ENCODE results near the gene FLVCR2.
"Not testable (repeated sequence)": the region's sequence is repeated elsewhere in the genome, so short reads cannot be mapped to it uniquely, and the experiment has no call there.

FLVCR2 gene

DNA sequence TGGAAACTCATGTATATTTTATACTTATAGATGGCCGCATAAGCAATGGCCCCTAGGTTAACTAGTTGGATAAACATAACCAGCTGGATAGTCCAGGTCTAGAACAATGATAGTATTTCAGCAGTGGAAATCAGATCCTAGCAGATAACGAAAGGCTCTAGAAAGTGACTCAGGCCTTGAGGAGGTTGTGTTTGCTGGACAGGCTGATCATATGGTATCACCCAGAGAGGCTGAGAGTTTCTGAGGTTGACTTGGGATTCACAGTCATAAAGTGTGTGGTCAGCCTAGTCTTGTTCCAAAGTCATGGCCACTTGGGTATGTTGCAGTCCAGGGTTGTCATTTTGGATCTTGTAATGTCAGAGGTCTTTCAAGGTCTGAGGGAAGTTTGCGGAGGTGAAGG lies 16.8 kb downstream of the FLVCR2 start:
- no peak for DNase-seq (ENCODE audit: low read depth in 2 of 2)

DNA sequence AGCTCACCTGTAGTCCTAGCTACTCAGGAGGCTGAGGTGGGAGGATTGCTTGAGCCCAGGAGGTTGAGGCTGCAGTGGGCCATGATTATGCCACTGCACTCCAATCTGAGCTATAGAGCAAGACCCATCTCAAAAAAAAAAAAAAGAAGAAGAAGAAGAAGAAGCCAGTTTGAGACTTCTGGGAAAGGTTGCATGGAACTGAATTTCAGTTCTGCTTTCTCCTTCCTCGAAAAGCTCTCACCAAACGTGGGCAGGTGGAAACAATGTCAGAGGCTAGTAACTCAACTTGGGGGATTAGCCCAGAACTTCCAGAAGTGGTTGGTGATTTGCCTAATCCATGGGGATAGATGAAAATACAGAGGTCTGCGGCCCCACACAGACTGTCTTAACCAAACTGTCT lies 18.7 kb downstream of the FLVCR2 start:
- DNase-seq (ENCODE audit: low read depth in 2 of 2) = no peak

DNA sequence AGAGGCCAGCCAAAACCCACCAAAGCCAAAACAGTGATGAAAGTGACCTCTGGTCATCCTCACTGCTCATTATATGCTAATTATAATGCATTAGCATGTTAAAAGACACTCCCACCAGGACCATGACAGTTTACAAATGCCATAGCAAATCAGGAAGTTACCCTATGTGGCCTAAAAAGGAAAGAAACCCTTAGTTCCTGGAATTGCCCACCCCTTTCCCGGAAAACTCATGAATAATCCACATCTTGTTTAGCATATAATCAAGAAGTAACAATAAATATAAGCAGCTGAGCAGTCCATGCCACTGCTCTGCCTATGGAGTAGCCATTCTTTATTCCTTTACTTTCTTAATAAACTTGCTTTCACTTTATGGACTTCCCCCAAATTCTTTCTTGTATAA lies 21.7 kb downstream of the FLVCR2 start:
- not testable (repeated sequence) for DNase-seq (ENCODE audit: low read depth in 2 of 2)

DNA sequence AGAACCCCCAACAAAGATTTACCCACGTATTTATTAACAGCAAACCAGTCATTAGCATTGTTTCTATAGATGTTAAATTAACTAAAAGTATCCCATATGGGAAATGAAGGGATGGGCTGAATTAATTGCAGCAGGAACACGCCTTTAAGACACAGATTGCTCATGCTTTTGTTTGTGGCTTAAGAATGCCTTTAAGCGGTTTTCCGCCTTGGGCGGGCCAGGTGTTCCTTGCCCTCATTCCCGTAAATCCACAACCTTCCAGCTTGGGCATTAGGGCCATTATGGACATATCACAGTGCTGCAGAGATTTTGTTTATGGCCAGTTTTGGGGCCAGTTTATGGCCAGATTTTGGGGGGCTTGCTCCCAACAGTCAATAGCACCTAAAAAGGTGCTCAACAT lies 22.6 kb downstream of the FLVCR2 start:
- DNase-seq (ENCODE audit: low read depth in 2 of 2) = not testable (repeated sequence)

DNA sequence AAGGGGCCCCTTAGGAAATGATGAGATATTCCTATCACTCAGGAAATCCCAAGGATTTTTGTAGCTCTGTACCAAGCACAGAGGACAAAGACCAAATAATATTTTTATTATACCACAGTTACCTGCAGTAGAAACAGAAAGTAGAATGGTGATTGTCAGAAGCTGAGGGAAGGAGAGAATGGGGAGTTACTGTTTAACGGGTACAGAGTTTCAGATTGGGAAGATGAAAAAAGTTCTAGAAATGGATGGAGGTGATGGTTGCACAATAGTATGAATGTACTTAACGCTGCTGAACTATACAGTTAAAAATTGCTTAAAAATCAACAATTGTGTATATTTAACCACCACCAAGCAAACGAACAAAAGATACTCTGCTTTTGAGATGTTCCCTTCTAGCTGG lies 24.1 kb downstream of the FLVCR2 start:
- no peak for DNase-seq (ENCODE audit: low read depth in 2 of 2)

DNA sequence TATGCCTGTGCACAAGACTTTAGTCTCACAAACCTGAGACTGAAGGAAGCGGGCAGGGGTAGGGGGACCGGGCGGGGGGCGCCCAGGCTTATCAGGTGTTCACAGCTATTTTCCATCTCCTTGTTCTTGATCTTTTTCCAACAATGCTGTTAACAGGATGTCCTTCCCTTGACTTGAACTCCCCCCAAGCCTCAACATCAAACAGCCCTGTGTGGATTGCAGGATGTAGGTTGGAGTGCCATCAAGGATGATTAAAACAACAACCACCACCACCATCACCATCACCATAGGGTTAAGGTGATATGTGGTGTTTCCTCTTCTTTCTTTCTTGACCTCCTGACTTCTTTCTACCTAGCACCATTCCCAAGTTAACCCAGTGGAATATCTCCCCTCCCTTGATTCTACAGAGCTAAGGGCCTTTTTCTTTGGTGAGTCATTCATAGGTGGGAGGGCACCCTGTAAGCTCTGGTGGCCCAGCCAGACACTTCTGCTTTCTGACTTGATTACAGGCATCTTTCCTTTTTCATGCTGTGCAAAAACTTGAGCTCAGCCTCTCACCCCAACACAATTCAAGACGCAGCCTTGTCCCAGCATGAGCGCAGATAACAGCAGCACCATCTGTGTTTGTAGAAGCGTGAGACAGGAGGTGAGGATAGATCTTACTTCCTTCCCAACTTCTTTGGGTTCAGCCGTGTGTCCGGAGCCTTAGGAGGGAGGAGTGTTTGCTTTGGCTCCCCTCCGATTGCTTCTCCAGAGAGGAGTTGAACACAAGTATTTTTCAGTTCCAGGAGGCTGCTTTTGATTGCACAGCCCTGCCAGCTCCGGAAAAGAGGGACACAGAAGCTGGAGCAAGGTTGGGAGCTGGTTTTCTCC lies 26.8 kb downstream of the FLVCR2 start:
- DNase-seq (ENCODE audit: low read depth in 2 of 2) = no peak

DNA sequence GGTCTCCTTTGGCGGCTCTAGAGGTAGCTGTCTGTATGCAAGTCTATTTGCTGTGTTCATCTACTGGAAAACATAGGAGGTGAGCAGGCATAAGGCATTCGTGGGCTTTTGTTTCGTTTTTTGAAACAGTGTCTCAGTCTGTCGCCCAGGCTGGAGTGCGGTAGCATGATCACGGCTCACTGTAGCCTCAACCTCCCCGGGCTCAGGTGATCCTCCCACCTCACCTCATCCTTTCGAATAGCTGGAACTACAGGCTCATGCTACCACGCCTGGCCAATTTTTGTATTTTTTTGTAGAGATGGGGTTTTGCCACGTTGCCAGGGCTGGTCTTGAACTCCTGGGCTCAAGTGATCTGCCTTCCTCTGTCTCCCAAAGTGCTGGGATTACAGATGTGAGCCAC lies 27.5 kb downstream of the FLVCR2 start:
- no peak for DNase-seq (ENCODE audit: low read depth in 2 of 2)

DNA sequence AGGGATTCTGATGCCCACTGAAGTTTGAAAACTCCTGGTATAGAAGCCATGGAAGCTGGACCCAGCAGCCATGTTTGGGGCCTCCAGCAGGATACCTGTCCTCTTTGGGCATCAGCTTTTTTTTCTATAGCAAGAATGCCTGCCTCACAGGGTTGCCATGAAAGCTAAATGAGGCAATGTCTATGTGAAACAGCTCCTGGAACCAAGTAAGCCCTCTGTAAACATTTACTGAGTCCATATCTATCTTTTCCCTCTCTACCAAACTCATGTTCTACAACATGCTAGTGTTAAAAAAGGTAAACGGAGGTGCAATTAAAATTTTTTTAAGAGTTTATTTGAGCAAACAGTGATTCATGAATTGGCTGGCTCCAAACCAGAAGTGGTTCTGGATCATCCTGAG lies 28.6 kb downstream of the FLVCR2 start:
- DNase-seq (ENCODE audit: low read depth in 2 of 2) = no peak

DNA sequence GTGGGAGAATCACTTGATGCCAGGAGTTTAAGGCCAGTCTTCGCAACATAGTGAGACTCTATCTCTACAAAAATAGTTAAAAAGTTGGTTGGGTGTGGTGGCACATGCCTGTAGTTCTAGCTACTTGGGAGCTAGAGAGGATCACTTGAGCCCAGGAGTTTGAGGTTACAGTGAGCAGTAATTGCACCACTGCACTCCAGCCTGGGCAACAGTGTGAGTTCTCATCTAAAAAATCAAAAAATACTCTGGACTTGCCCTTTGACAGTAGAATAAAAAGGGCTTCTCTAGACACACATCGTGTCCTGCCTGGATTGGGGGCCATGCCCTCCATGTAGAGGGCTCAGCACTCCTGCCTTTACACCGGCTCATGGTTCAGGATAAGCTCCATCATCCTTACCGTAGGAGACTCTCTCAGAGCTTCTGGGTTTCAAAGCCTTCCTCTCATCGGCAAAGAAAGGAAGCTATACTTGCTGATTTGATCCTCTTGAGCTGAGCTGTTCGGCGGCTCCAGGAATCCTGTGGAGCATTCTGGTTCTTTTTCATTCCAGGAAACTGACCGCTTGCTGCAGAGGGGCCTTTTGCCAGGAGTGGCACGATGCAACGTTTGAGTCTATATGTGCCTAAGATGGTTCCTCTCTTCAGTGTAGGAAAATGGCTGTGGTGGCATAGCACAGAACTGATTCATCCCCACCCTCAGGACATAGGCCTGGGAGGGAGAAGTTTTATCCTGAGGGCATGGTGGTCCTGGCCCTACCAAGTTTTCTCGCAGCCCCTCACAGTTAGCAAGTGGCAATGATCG lies 29.6 kb downstream of the FLVCR2 start:
- DNase-seq (ENCODE audit: low read depth in 2 of 2) = no peak

DNA sequence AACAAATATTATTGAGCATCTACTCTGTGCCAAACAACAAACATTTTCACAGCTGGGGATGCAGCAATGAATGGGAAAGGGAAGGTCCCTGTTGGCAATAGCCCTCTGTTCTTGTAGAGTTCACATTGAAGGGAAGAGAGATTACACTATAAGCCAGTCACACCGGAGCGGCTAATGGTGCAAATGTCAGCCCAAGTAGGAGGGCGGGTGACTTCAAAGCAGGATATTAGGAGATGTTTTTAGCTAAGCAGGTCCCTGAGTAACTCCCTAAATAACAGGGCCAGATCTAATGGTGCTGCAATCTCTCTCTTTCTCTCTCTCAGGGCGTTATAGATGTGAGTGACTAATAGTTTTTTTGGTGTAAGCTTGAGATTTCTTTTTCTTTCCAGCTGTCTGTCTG lies 30.7 kb downstream of the FLVCR2 start:
- no peak for DNase-seq (ENCODE audit: low read depth in 2 of 2)

DNA sequence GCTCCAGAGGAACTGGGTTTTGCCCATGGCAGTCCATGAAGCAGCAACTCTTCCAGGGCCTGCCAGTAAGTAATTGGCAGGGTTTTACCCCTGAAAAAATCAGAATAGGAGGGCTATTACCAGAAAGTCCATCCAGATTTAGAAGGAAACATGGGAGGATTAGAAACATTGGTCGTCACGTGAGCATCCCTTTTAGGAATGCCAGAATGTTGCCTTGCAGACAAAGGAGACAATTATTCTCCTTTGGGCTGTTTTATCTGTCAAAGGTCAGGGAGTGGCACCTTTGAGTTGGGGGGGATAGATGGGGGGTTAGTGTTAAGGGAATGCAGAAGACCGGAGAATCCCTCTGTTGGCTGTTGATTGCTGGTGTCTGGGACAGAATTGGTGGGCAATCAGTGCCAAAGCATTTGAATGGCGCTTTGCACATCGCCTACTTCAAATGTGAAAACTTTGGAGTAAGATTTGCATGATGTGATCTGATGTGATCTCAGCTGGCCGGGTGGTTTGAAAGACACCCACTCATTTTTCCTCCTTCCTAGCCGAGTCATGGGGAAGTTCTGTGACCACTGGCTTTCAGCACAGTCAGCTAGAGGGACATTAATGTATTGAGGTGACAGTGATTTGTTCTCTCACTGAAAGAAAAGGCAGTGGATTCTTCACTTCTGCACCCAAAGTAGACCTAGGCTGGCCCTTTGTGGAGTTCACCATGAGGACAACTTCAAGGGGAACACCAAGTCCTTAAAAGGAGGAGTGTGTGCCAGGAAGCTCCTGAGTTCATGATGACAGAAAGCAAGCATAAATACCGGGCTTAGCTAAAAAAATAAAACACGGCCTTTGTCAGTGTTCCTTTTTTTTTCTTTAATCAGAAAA lies 31.4 kb downstream of the FLVCR2 start:
- no peak for DNase-seq (ENCODE audit: low read depth in 2 of 2)

DNA sequence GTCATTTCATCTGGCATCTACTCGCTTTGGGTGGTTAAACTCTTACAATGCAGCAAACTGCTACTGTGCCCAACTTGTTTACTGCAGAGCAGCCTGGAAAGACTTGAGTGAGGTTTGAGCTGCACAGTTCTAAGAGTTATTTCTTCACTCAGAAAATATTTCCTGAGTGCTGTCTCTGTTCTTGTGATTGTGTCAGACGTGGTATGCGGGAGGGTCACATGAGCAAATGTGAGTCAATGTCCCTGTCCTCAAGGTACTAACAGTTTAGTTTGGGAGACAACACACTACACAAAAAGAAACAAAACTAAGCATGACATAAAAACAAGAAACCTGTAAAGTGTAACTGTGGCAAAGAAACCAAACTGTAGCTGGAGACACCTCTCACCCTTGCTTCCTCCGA lies 32.4 kb downstream of the FLVCR2 start:
- no peak for DNase-seq (ENCODE audit: low read depth in 2 of 2)

DNA sequence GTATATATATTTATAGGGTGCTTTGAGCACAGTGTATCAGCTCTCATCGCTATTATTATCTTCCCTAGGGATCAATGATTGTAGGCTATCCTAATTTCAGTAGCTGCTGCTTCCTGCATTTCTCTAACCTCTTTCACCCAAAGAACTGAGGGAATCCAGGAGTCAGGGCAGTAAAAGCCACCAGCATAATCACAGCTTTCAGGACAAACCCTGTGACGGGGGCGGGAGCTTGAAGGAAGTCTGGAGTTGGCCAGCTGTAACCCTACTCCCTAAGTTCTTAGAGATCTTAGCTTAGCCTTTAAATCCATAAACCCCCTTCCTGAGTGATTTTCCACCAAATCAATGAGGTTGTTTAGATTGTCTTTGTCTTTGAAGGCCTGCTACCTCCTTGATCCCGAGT lies 33.7 kb downstream of the FLVCR2 start:
- no peak for DNase-seq (ENCODE audit: low read depth in 2 of 2)

DNA sequence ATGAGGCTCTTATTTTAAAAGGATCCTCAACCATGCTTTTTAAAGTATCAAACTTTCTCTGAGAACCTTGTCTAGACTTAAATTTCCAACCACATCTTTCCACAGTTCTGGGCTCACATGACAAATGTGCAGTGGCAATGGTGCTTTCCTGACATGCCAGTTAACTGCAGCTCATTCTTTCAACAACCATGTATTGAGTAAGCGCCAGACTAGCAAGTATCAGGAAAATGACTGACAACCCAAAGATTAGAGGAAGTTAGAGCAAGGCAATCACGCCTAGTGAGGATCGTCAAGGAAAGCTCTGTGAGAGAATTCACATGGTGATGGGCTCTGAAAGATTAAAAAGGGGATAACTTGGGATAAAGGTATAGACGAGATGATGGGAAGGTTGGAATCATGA lies 35.8 kb downstream of the FLVCR2 start:
- no peak for DNase-seq (ENCODE audit: low read depth in 2 of 2)

DNA sequence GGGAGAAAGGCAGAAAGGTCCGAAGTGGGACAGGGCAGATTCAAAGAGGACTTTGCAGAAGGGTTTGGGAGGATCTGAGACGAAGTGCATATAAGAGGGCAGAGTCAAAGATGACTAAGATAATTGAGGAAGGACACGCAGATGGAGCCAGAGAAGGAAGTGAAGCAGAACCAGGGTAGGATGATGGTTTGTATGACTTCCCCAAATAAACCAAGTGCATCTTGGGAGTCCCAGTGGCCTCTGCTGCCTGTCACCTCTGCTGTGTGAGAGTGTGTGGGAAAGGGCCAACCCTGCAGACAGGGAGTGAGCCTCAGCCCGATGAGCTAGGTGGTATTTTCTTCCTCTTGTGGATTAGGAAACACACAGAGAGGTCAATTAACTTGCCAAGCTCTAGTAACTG lies 36.8 kb downstream of the FLVCR2 start:
- DNase-seq (ENCODE audit: low read depth in 2 of 2) = no peak

DNA sequence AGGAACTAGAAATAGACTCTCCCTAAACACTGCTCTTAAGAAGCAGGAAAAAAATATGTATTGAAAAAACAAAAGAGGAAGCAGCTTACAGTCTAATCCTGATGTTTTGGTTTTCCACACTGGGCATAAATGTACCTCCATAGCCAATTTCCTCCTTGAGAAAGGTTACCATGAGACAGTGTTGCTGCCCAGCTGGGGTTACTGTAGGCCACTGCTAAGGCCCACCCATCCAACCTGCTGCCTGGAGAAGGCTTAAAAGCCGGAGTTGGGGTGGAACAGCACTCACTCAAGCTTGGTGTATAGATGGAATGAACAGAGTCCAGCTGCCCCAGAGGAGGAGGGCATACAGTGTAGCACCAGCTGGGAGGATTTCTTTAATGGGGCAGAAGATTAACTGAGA lies 41.1 kb downstream of the FLVCR2 start:
- DNase-seq (ENCODE audit: low read depth in 2 of 2) = no peak

DNA sequence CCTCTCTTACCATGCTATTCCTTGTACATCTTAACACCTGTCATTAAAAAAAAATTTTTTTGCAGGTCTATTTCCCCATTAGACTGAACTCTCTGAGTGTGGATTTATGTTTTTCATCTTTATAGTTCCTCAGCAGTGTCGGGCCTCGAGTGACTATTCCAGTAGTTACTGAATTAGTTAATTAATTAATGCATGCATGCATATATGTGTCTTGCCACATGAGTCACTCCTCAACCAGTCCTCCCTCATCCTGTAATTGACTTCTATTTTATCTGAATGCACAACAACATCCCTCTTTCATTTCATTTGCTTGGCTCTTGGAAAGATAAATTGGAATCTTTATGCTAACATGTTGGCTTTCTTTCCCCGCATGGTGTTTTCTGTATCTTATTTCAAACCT lies 46.6 kb downstream of the FLVCR2 start:
- no peak for DNase-seq (ENCODE audit: low read depth in 2 of 2)

DNA sequence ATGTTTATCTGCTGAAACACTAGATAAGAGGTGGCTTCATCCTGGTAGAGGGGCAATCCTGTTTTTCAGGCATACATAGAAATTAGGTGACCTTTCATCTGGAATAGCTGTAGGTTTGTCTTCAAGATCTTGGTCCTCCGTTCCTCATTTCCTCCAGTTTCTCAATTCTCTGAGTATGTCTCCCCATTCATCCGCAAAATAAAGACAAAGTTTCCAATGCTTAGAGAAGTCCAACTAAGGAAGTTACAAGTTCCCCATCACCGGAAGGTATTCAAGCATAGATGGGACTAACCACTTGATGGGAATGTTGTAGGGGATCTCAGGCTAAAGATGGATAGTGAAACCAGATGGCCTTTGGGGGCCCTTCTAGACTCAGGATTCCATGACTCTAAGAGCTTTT lies 48.0 kb downstream of the FLVCR2 start:
- no peak for DNase-seq (ENCODE audit: low read depth in 2 of 2)

DNA sequence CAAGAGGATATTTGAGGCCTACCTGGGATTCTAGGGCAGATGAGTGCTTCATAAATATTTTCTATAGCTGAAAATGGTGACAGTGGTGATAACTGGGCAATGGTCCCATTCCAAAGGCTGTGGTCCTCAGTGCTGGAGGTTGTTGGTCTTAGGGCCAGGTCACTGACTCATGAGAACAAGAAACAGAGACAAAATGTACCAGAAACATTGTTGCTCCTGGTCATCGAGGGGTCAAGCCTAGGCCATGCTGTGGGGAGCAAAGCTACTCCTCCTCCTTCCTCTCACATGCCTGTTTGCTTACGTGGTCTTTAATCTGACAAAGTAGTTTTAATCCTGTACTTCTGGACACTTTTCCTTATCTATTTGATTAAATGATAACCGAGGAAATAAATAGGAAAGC lies 48.4 kb downstream of the FLVCR2 start:
- DNase-seq (ENCODE audit: low read depth in 2 of 2) = no peak

DNA sequence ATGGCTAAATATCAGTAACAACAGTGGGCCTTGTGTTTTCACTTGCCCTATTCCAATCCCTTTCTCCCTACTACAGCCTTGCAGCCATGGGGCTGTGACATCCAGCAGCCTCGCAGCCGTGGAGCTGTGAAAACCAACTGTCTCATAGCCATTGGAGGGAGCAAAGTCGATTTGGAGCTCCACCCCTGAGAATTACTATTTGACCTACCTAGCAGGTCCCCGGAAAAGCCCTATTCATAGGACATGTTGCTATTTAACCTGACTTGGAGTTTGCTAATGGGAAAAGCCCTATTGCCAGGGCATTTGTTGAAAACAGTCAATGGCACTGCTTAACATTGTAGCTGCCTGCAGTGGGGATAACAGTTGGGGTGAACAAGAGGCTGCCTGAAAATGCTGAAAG lies 49.0 kb downstream of the FLVCR2 start:
- no peak for DNase-seq (ENCODE audit: low read depth in 2 of 2)

DNA sequence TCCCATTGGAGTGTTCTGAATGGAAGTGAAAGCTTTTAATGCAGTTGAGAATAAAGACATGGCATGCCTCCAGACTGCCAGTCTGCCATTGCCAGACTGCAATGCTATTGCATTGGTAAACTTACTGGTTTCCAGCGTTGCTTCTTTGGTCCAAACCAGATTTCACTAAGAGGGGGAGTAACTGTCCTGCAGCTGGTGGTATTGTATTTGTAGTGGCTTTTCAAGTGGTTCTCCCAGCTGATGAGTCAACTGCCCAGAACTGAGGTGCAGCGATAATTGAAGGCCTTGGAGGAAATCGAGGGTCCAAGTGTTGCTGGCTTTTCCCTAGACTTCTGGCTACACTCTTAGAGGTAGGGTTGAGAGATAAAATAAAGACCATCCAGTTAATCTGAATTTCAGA lies 50.4 kb downstream of the FLVCR2 start:
- no peak for DNase-seq (ENCODE audit: low read depth in 2 of 2)

All from stimulated activated CD8-positive, alpha-beta memory T cell treated with anti-CD3 and anti-CD28 coated beads, Interleukin-2, amount 100 ng/mL, for 48 hours (primary cell).